G401 (cell line): ENCODE results near the gene ZNF644. TPM values are rescaled to one million over a fixed set of nuclear protein-coding genes. Genes with fewer than 3 reads are reported as not detected.
A peak's percentile ranks its signal among the peaks of the same experiment; 100 is the strongest.

ENCODE experiments used
- DNase-seq: peaks from one replicate; pipeline ENCODE4 v3.0.0-alpha.2; 2015; ENCODE audit warnings: low spot score
- in situ Hi-C: cut with HindIII; loops from 2 replicates; pipeline ENCODE4 v1.10.0; 2016; ENCODE audit warnings: low sequenced_read_pairs, mixed read lengths
- total RNA-seq: library from RNA; depleted of rRNA; stranded (reverse); fragments of >200 nt; shearing (Covaris generic); gene quantifications from 2 replicates; pipeline ENCODE4 v1.2.3, GENCODE V29; 2014

Gene ZNF644
- total RNA-seq, 1 experiment from 2014 or later = 76.0 TPM

DNA sequence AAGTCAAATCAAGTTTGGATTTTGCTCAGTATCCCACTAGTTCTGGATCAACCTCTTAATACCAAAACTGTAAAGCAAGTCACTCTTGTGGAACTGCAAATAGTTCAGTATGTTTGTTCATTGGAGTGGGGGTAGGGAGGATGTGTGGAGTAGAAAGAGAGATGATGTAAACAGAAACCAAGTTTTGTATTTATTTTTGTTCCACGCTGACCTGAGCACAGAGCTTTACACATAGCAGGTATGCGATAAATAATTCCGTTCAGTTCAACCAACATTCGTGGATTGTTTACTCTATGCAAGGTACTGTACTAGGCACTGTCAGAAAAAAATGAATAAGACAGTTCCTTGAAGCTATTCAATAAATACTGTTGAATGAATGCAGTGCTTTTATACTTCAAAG, 4.5 kb upstream of the ZNF644 start:
- in situ Hi-C loops = no loop called here
- DNase-seq = no peak

DNA sequence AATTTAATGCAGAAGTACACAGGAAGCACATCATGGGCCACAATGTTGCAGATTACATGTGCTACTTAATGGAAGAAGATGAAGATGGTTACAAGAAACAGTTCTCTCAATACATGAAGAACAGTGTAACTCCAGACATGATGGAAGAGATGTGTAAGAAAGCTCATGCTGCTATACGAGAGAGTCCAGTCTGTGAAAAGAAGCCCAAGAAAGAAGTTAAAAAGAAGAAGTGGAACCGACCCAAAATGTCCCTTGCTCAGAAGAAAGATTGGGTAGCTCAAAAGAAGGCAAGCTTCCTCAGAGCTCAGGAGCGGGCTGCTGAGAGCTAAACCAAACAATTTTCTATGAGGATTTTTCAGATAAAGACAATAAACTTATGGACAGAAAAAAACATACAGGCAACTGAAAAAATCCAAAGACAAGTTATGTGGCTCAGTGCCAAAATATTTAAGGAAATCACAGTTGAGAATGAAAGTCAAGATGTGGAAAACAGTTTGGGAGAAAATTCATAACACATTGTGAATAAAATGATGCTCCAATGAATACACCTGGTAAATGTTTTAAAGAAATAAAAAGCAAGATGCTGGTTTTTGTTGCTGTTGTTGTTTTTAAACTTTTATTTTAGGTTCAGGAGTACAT, 2.8 kb upstream of the ZNF644 start:
- in situ Hi-C loops = no loop called here
- no peak for DNase-seq

DNA sequence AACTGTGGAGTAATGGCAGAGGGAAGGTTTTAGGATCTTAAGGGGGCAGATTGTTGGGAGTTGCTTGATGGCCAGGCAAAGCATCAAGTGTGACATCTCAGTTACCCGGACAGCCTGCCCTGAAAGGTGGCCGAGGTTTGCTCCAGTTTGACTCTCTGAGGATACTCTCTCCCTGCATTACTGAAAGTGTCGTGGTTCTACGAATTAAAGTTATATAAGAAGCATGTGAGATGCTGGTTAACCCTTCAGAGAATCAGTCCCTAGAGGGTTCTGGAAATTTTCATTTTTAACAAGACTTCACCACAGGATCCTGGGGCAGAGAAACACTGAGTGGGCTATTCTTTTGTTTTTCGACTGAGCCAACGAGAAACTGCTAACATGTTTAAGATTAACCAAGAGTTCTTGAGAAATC, 689 bp upstream of the ZNF644 start:
- in situ Hi-C loops = no loop called here
- DNase-seq = no peak

DNA sequence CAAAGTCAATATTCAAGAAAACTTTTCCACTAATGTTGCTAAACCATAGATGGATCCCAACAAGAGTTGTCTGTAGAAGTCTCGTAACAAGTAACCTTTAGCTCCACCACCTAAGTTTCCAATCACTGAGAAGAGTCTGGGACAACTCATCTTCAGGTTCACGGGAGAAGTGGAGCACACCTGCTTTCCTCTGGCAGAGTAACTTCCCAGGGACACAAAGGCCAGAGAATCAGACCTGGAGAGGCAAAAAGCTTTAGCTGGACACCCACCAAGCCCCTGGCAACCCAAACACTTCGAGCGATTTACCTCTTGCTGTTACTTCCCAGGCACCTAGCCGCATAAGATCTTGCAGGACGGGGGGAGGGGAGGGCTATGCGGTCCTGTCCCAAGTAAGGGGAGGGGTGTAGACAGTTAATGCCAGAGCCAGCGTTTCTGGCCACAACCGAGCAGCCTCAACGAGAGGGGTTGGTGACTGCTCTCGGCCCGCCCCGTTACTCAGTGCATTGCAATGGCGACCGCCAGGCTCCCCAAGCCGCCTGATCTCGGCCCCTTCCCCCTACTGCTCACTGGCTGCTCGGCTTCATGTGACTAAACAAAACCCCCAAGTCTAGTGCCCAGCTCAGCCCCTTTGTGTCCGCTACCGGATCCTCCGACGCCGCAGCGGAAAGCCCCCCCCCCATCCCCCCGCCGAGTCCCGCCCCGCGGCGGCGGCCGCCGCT, 709 bp downstream of the ZNF644 start:
- peak; percentile 62 for DNase-seq
- in situ Hi-C loops = no loop called here

DNA sequence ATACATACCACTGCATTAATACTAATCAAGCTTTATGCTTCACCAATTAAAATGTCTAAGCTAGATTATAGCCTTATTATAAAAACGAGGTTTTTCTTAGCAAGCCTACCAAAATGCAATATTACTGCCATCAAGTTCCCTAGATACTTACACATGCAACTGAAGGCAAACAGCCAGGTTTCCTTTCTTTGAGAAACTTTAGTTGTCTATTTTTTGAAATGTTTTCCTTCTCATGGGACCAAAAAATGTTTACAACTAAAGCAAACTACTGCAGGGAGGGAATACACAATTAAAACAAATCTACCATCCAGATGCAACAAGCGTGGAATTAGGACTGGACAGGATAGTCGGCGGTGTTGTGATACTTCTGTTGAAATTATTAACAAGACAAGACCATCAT, 1.3 kb downstream of the ZNF644 start:
- in situ Hi-C loops = no loop called here
- DNase-seq = no peak

DNA sequence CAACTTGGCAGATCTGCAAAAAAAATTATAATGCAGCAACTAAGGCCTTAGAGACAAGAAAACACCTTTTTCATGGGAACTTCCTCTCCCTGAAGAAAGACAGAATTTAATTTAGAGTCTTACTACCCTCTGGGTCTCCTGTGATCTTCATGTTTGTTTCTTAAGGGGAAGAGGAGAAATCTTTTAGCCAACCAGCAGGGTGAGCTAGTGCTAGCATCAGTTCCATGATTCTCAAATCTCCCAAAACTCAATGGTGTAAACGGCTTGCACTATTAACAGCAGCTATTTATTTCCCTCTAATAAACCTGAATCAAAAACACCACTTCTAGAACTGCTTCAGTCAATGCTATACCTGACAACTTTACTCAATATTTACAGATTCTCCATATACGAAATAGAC, 3.8 kb downstream of the ZNF644 start:
- DNase-seq = peak; percentile 30
- in situ Hi-C loops = no loop called here

DNA sequence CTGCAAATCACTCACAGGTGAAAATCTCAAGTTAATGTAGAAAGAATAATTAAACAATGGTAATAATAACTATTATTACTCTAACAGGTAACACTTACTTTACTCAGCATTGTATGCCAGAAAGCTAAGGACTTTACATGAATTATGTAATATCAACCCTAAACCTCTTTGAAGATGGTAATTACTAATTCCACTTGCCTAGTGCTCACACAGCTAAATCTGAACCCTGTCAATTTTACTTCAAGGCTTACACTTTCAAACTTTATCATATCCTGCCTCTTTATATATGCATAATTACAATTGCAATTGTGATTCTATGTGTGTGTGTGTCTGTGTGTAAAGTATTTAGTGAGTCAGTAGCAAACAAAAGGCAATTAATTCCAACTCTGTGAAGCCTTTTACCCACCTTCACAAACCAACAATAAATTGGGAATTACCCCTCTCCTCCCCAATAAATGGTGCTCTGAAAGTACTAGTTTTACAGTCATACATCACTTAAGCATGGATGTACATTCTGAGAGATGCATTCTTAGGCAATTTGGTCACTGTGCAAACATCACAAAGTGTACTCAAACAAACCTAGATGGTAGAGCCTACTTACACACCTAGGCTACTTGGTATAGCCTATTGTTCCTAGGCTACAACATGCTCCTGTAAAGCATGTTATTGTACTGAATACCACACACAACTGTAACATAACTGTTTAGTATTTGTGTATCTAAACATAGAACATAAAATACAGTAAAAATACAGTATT, 5.9 kb downstream of the ZNF644 start:
- in situ Hi-C loops = no loop called here
- no peak for DNase-seq

DNA sequence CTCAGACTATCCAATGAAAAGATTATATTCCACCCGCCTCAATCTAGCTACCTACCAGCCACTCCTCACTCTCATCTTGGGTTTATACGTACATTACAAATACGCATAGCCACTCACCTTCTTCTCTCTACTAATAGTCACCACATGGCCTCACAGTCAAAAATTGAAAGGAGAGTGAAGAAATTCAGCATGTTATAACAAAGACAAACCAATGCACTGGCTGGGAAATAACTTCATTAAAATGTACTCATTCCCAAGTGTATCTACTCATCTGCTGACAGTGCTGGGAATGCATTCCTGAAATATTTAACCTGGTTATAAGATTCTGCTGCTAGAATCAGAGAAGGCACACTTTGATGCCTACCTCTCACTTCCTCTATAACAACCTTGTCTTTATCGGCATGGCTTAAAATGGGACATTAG, 6.5 kb downstream of the ZNF644 start:
- no peak for DNase-seq
- in situ Hi-C loops = no loop called here

DNA sequence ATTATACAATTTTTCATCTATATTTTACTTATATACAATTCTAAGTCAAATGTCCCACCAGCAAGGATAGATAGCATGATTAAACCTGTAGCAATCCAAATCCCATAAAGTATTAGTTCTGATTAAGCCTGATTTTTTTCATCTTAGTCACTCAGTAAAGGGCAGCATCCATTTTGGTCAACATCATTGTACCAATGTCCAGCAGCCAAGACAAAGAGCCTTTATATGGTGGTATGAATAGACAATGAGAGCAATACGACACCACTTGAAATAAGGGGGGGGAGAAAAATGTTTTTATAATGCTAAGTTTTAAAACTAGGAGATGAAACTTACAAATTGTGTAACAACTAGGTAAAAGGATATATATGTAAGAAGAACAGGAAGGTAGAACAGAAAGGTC, 7.4 kb downstream of the ZNF644 start:
- in situ Hi-C loops = no loop called here
- no peak for DNase-seq

DNA sequence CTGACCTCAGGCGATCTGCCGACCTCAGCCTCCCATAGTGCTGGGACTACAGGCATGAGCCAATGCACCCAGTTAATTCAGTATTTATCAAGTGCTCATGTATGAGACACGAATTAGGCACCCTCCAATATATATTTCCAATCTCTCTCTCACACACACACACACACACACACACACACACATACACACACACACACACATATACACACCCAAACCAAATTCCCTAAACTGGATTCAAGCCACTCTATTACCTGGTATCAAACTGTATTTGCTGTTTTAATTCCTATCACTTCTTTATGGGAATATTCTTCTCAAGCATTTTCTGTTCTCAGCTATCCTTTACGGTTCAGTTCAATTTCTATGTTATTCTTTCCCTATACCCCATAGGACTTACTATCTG, 8.5 kb downstream of the ZNF644 start:
- in situ Hi-C loops = no loop called here
- no peak for DNase-seq

DNA sequence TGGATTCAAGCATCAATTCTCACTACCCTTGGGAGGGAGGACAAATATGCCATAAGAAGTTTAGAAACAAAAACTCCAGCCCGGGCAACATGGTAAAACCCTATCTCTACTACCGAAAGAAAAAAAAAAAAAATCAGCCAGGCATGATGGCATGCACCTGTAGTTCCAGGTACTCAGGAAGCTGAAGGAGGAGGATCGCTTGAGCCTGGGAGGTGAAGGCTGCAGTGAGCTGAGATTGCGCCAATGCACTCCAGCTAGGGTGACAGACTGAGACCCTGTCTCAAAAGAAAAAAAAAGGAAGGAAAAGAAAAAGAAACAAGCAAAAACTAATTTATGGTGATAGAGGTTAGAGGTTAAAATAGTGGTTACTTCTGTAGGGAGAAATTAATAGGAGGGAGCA, 9.6 kb downstream of the ZNF644 start:
- DNase-seq = no peak

DNA sequence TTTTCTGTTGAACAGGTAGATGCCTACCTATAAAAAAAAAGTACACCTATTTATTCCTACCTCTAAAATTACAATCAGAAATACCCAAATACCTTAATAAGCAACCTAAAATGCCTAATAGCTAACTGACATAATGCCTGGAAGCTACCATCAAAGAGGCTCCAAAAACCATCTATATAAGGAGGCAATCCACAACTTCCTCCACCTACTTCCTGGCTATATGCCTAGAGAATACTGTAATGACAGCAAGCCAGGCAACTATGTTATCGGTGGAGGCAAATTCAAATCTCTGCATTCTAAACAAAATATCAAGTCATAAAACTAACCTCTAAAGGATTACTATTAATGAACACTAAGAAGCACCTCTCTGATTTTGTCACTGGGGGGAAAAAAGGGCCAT, 10.1 kb downstream of the ZNF644 start:
- DNase-seq = peak; percentile 41
- in situ Hi-C loops = no loop called here

More for the DNA sequence above, 9.6 kb downstream of the ZNF644 start:
- in situ Hi-C loops = no loop called here

DNA sequence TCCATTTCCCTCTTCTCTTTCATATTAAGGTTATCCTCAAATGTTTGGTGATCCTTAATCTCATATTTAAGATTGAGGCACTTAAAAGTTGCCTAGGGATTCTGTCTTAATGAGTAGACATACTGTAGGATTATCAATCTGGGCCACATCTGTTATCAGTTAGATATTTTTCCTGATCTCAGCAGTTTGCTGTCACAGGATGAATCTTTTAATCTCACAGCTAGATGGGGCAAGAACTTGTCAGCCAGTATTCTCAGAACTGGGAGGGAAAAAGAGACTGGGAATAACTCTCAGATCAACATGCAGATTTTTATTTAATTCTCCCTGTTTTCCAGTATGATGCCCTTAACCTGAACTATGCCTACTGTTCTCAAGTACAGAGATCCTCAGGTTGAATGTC, 14.0 kb downstream of the ZNF644 start:
- no peak for DNase-seq
- in situ Hi-C loops = no loop called here

DNA sequence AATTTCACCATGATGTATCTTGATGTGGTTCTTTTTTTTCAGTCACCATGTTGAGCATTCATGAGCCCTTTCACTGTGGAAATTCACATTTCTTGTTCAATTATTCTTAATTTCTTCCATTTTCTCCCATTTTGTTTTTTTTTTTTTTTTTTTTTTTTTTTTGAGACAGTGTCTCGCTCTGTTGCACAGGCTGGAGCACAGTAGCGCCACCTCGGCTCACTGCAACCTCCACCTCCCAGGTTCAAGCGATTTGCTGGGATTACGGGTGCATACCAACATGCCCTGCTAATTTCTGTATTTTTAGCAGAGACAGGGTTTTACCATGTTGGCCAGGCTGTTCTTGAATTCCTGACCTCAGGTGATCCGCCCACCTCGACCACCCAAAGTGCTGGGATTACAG, 14.7 kb downstream of the ZNF644 start:
- in situ Hi-C loops = no loop called here
- DNase-seq = no peak

DNA sequence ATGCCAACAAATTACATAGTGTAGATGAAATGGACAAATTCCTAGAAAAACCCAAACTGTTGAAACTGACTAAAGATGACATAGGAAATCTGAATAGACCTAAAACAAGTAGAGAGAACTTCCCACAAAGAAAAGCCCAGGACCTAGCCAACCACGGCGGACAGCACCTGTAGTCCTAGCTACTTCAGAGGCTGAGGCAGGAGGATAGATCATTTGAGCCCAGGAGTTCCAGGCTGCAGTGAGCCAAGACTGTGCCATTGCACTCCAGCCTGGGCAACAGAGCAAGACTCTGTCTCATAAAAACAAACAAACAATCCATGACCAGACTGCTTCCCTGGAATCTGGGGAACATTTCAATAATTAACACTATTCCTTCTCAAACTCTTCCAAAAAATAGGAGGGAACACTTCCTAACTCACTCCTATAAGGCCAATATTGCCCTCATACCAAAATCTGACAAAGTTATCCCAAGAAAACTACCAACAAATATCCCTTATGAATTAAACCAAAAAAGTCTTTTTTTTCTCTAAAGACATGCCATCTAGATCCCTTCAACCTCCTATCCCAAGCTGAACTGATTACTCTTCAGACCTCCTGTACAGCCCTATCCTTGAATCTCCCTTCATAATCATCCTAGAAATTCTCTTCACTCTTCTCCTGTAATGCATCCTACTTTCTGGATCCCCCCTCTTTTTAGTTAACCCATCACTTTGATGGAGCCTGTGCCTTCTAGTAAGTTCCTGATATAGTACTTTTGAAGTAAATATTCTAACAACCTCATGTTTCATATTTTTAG, 15.5 kb downstream of the ZNF644 start:
- no peak for DNase-seq
- in situ Hi-C loops = no loop called here

DNA sequence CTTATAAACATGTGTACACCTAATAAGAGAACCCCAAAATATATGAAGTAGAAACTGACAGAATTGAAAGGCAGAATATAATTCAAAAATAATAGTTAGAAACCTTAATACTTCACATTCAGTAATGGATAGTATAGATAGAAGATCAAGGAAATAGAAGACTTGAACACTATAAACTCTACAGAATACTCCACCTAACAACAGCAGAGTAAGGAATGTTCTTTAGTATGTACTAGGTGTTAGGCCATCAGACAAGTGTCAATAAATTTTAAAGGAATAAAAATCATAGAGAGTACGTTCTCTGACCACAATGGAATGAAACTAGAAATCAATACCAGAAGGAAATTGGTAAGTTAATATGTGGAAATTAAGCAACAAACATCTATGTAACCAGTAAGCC, 16.6 kb downstream of the ZNF644 start:
- in situ Hi-C loops = no loop called here

DNA sequence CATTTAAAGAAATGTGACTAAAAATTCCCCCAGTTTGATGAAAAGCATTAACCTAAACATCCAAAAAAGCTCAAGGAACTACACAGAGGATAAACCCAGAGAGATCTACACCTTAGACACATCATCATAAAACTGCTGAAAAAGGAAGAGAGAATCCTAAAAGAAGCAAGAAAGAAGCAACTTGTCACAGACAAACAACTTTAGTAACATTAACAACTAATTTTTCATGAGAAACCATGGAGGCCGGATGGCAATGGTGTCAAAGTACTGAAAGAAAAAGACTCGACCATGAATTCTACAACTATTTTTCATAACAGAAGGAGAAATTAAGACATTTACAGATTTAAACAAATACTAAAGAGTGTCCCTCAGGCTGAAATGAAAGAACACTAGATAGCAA, 17.7 kb downstream of the ZNF644 start:
- DNase-seq = no peak
- in situ Hi-C loops = no loop called here

More for the DNA sequence above, 16.6 kb downstream of the ZNF644 start:
- DNase-seq = no peak

DNA sequence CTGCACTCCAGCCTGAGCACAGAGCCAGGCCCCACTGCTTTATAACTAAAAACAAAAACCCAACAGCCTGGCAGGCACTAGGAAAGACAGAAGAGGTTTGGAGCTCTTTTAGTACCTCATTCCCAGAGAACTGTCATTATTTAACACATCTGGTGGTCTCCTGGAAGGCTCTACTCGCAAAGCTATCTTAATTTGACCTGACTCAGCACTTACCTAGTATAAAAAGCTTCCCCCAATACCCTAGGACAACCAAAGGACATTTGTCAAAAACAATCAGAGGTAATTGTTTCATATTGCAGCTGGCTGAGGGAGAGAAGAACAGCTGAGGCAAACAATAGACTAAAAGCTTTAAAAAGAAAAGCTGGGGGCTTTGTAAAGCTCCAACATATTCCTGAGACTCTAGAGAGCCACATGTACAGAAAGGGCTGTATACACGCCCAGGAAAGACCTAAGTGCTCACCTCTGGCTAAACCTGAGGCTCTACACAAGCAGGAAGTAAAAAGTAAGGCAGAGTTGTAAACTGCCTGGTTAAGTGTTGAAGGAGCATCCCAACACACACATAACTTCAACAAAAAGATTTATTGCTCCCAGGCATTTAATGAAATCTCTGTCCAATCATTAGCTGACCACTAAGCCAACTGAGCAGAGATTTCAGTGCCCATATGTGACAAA, 25.0 kb downstream of the ZNF644 start:
- in situ Hi-C loops = no loop called here
- no peak for DNase-seq

DNA sequence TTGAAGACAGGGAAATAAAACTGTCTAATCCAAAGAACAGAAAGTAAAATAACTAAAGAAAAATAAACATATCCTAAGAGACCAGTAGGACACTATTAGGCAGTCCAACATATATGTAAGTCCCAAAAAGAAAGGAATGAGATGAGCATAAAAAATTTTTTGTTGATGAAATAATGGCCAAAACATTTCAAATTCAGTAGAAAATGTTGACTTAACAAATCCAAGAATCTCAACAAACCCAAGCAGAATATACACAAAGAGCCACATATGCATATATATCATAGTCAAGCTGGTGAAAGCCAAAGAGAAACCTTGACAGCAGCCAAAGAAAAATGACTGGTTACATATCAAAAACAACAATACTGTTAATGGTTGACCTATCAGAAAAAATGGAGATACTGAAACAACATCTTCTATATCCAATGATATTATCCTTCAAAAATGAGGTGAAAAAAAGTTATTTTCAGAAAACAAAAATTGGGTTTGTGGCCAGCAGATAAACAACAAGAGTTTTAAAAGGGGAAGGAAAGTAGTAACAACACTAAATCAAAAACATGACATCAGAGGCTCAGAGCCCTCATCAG, 26.4 kb downstream of the ZNF644 start:
- in situ Hi-C loops = no loop called here
- no peak for DNase-seq
